Spleen (tissue), 7 donors: ENCODE results near the gene GATA3.

Experiments used
- POLR2AphosphoS5 ChIP-seq, 3 donors: sonication (generic); formaldehyde crosslinking; IDR thresholded peaks; one replicate each; pipeline ENCODE4 v1.5.1; 2017; ENCODE audit warnings: antibody characterized with exemption in 3 of 3
- TF ChIP-seq, protein P1 (sequence below), 11 experiments: fragments of 200-600 bp in 7 of 11; fragments of 450-650 bp in 4 of 11; sonication (generic) in 4 of 11; IDR thresholded peaks in 8 of 11; conservative IDR thresholded peaks in 3 of 11; 1 replicate in 7 of 11; 2 replicates in 4 of 11; pipeline versions ENCODE4 v1.4.0 to v1.8.0; 2016 to 2021; ENCODE audit warnings: antibody characterized with exemption in 11 of 11, inconsistent platforms in 4 of 11, mild to moderate bottlenecking in 1 of 11
- donor health status: DM: no; HTN: no; CAD: no; lungs with moderate emphysema.
- donor health status: DM: no; HTN: no; CAD: no.
- donor health status: DM: no; HTN: no; CAD: no.

GRCh38 chr10:8075282-8076260, 21.1 kb downstream of the GATA3 start:
- TF ChIP-seq, protein P1, sequence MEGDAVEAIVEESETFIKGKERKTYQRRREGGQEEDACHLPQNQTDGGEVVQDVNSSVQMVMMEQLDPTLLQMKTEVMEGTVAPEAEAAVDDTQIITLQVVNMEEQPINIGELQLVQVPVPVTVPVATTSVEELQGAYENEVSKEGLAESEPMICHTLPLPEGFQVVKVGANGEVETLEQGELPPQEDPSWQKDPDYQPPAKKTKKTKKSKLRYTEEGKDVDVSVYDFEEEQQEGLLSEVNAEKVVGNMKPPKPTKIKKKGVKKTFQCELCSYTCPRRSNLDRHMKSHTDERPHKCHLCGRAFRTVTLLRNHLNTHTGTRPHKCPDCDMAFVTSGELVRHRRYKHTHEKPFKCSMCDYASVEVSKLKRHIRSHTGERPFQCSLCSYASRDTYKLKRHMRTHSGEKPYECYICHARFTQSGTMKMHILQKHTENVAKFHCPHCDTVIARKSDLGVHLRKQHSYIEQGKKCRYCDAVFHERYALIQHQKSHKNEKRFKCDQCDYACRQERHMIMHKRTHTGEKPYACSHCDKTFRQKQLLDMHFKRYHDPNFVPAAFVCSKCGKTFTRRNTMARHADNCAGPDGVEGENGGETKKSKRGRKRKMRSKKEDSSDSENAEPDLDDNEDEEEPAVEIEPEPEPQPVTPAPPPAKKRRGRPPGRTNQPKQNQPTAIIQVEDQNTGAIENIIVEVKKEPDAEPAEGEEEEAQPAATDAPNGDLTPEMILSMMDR (IDR thresholded peaks at IDR 0.05 in 8 of 11, conservative IDR thresholded peaks at IDR 0.05 in 3 of 11), result no peak
- no peak for TF ChIP-seq POLR2AphosphoS5 (IDR thresholded peaks at IDR 0.05)
